Measurements from ENCODE around the gene DUSP16. TPM values are rescaled to one million over a fixed set of nuclear protein-coding genes. Genes with fewer than 3 reads are reported as not detected.

Gene DUSP16
- total and polyA plus RNA-seq, 2 experiments from 2014 or later, result 11.7 to 59.4 TPM

DNA sequence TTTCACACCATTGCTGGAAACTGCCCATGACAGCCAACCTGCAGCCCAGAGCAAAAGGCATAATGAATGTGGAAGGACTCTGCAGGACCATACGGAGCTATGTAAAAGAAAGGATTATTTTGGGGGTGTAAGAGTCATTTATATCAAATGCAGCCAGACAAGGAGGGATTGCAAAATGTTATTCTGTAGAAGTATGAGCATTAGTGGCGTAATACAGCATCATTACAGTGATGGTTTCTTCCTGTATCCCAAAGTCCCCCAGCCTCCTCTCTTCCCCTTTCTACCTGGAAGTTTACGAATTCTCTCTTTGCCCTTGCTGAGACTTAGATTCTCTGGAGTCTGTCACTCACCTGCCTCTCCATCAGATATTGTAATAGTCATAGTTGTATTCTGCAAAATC lies 115.9 kb downstream of the DUSP16 start:
- Mint-ChIP-seq H3K4me3 (no peak overlapping the region), H3K9me3 (no peaks in the 10 kb centered on the region), H3K4me1 (peaks cover 28% of the 10 kb centered on the region), H3K27ac (no peak overlapping the region), H3K36me3 (ENCODE audit: low read depth) (no peaks in the 10 kb centered on the region), H3K27me3 (ENCODE audit: insufficient read depth, low read depth, poor library complexity) (peaks cover 10% of the 10 kb centered on the region)
- Histone ChIP-seq H3K27me3 (ENCODE audit: insufficient read depth) (no peaks in the 10 kb centered on the region), H3K27ac (ENCODE audit: low read depth) (no peak overlapping the region), H3F3A (replicated peaks; ENCODE audit: low read depth) (0 out of 2 replicates have a peak, but pooled peaks cover 2% of the 10 kb centered on the region), H3K4me1 (ENCODE audit: insufficient read depth) (peaks cover 19% of the 10 kb centered on the region), H3K4me2 (no peak overlapping the region), H3K79me2 (replicated peaks; ENCODE audit: insufficient read depth) (no peaks in the 10 kb centered on the region), H4K20me1 (replicated peaks; ENCODE audit: insufficient read depth) (no peaks in the 10 kb centered on the region; the same call in 1 of the 2 replicates), H3K36me3 (ENCODE audit: insufficient read depth) (no peaks in the 10 kb centered on the region), H3K9me2 (ENCODE audit: insufficient read depth) (no peaks in the 10 kb centered on the region), H3K4me3 (no peak overlapping the region), H2AFZ (no peak overlapping the region)
- TF ChIP-seq, protein P1, sequence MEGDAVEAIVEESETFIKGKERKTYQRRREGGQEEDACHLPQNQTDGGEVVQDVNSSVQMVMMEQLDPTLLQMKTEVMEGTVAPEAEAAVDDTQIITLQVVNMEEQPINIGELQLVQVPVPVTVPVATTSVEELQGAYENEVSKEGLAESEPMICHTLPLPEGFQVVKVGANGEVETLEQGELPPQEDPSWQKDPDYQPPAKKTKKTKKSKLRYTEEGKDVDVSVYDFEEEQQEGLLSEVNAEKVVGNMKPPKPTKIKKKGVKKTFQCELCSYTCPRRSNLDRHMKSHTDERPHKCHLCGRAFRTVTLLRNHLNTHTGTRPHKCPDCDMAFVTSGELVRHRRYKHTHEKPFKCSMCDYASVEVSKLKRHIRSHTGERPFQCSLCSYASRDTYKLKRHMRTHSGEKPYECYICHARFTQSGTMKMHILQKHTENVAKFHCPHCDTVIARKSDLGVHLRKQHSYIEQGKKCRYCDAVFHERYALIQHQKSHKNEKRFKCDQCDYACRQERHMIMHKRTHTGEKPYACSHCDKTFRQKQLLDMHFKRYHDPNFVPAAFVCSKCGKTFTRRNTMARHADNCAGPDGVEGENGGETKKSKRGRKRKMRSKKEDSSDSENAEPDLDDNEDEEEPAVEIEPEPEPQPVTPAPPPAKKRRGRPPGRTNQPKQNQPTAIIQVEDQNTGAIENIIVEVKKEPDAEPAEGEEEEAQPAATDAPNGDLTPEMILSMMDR (conservative IDR thresholded peaks at IDR 0.05; ENCODE audit: low read depth in 2 of 2), result no peak
- no peak for TF ChIP-seq STAT1 (IDR thresholded peaks at IDR 0.05; ENCODE audit: unreplicated experiment)
- TF ChIP-seq JUNB (IDR thresholded peaks at IDR 0.05; ENCODE audit: unreplicated experiment), result no peak
- TF ChIP-seq EZH2phosphoT487 (IDR thresholded peaks at IDR 0.05; ENCODE audit: unreplicated experiment), result no peak
- TF ChIP-seq, protein P2, sequence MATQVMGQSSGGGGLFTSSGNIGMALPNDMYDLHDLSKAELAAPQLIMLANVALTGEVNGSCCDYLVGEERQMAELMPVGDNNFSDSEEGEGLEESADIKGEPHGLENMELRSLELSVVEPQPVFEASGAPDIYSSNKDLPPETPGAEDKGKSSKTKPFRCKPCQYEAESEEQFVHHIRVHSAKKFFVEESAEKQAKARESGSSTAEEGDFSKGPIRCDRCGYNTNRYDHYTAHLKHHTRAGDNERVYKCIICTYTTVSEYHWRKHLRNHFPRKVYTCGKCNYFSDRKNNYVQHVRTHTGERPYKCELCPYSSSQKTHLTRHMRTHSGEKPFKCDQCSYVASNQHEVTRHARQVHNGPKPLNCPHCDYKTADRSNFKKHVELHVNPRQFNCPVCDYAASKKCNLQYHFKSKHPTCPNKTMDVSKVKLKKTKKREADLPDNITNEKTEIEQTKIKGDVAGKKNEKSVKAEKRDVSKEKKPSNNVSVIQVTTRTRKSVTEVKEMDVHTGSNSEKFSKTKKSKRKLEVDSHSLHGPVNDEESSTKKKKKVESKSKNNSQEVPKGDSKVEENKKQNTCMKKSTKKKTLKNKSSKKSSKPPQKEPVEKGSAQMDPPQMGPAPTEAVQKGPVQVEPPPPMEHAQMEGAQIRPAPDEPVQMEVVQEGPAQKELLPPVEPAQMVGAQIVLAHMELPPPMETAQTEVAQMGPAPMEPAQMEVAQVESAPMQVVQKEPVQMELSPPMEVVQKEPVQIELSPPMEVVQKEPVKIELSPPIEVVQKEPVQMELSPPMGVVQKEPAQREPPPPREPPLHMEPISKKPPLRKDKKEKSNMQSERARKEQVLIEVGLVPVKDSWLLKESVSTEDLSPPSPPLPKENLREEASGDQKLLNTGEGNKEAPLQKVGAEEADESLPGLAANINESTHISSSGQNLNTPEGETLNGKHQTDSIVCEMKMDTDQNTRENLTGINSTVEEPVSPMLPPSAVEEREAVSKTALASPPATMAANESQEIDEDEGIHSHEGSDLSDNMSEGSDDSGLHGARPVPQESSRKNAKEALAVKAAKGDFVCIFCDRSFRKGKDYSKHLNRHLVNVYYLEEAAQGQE (IDR thresholded peaks at IDR 0.05; ENCODE audit: unreplicated experiment), result no peak
- TF ChIP-seq ZNF331 (CRISPR knock-in tag; IDR thresholded peaks at IDR 0.05; ENCODE audit: low read depth), result no peak
- TF ChIP-seq EZH2 (IDR thresholded peaks at IDR 0.05; ENCODE audit: low read depth, unreplicated experiment), result no peak
- no peak for TF ChIP-seq NANOG (IDR thresholded peaks at IDR 0.05; ENCODE audit: borderline replicate concordance)
- TF ChIP-seq CREB1 (CRISPR knock-in tag; IDR thresholded peaks at IDR 0.05; ENCODE audit: low read depth), result no peak
- no peak for TF ChIP-seq POLR2AphosphoS5 (IDR thresholded peaks at IDR 0.05; ENCODE audit: low read depth)
- TF ChIP-seq, protein P3, sequence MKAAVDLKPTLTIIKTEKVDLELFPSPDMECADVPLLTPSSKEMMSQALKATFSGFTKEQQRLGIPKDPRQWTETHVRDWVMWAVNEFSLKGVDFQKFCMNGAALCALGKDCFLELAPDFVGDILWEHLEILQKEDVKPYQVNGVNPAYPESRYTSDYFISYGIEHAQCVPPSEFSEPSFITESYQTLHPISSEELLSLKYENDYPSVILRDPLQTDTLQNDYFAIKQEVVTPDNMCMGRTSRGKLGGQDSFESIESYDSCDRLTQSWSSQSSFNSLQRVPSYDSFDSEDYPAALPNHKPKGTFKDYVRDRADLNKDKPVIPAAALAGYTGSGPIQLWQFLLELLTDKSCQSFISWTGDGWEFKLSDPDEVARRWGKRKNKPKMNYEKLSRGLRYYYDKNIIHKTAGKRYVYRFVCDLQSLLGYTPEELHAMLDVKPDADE (IDR thresholded peaks at IDR 0.05), result no peak
- TF ChIP-seq ZNF114 (CRISPR knock-in tag; IDR thresholded peaks at IDR 0.05), result no peak
- TF ChIP-seq, protein P4, sequence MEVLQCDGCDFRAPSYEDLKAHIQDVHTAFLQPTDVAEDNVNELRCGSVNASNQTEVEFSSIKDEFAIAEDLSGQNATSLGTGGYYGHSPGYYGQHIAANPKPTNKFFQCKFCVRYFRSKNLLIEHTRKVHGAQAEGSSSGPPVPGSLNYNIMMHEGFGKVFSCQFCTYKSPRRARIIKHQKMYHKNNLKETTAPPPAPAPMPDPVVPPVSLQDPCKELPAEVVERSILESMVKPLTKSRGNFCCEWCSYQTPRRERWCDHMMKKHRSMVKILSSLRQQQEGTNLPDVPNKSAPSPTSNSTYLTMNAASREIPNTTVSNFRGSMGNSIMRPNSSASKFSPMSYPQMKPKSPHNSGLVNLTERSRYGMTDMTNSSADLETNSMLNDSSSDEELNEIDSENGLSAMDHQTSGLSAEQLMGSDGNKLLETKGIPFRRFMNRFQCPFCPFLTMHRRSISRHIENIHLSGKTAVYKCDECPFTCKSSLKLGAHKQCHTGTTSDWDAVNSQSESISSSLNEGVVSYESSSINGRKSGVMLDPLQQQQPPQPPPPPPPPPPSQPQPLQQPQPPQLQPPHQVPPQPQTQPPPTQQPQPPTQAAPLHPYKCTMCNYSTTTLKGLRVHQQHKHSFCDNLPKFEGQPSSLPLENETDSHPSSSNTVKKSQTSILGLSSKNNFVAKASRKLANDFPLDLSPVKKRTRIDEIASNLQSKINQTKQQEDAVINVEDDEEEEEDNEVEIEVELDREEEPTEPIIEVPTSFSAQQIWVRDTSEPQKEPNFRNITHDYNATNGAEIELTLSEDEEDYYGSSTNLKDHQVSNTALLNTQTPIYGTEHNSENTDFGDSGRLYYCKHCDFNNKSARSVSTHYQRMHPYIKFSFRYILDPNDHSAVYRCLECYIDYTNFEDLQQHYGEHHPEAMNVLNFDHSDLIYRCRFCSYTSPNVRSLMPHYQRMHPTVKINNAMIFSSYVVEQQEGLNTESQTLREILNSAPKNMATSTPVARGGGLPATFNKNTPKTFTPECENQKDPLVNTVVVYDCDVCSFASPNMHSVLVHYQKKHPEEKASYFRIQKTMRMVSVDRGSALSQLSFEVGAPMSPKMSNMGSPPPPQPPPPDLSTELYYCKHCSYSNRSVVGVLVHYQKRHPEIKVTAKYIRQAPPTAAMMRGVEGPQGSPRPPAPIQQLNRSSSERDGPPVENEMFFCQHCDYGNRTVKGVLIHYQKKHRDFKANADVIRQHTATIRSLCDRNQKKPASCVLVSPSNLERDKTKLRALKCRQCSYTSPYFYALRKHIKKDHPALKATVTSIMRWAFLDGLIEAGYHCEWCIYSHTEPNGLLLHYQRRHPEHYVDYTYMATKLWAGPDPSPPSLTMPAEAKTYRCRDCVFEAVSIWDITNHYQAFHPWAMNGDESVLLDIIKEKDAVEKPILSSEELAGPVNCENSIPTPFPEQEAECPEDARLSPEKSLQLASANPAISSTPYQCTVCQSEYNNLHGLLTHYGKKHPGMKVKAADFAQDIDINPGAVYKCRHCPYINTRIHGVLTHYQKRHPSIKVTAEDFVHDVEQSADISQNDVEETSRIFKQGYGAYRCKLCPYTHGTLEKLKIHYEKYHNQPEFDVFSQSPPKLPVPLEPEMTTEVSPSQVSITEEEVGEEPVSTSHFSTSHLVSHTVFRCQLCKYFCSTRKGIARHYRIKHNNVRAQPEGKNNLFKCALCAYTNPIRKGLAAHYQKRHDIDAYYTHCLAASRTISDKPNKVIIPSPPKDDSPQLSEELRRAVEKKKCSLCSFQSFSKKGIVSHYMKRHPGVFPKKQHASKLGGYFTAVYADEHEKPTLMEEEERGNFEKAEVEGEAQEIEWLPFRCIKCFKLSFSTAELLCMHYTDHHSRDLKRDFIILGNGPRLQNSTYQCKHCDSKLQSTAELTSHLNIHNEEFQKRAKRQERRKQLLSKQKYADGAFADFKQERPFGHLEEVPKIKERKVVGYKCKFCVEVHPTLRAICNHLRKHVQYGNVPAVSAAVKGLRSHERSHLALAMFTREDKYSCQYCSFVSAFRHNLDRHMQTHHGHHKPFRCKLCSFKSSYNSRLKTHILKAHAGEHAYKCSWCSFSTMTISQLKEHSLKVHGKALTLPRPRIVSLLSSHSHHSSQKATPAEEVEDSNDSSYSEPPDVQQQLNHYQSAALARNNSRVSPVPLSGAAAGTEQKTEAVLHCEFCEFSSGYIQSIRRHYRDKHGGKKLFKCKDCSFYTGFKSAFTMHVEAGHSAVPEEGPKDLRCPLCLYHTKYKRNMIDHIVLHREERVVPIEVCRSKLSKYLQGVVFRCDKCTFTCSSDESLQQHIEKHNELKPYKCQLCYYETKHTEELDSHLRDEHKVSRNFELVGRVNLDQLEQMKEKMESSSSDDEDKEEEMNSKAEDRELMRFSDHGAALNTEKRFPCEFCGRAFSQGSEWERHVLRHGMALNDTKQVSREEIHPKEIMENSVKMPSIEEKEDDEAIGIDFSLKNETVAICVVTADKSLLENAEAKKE (CRISPR knock-in tag; IDR thresholded peaks at IDR 0.05), result no peak
- DNase-seq (ENCODE audit: low spot score) (no peak), ATAC-seq (no peak)

Data from GM23338 (cell line).